ENCODE results near the gene CALHM5. TPM values are rescaled to one million over a fixed set of nuclear protein-coding genes. Genes with fewer than 3 reads are reported as not detected.

Gene CALHM5
- polyA plus RNA-seq, 6 donors from 2014 or later: not detected

DNA sequence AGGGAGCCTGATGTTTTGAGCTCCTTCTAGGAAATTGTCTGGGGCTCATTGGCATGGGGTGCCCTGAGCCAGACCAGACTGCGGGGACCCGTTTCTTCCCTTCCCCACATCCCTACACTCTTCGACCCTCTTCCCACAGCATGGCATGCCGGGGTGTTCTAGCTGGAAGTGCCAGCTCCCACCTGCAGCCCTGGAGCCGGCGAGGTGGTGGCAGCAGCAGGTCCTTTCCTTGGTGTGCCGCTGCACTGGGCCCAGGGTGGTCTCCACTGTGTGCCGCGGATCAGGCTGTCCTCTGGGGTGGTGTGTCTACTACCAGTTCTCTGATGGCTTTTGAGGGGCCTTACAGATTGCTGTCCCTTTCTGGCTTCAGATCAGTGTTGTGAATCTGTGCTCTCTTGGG, 52.4 kb downstream of the CALHM5 start:
- Mint-ChIP-seq H3K4me1 (peaks cover 1 to 4% (median 2%) of the 10 kb centered on the region in 3 donors), H3K9me3 (no peaks in the 10 kb centered on the region), H3K27ac (no peak overlapping the region), H3K27me3 (peaks cover 22 to 37% (median 26%) of the 10 kb centered on the region in 3 donors), H3K4me3 (peak overlapping the region in 2 of 8 donors; percentile 38 to 49), H3K36me3 (no peaks in the 10 kb centered on the region)
- ATAC-seq (ENCODE audit: low read depth in 2 of 2) (no peak), DNase-seq (no peak)

- H3K4me3 Mint-ChIP-seq: peak overlapping the region in 2 of 8 donors; percentile 38 to 49
- H3K4me1 Mint-ChIP-seq: peaks cover 5 to 7% (median 6%) of the 10 kb centered on the region in 3 donors
- no peak for DNase-seq
- H3K9me3 Mint-ChIP-seq: no peaks in the 10 kb centered on the region
- H3K27me3 Mint-ChIP-seq: peaks cover 22 to 37% (median 26%) of the 10 kb centered on the region in 3 donors
- no peak overlapping the region for H3K27ac Mint-ChIP-seq
- no peak for ATAC-seq (ENCODE audit: low read depth in 2 of 2)
- H3K36me3 Mint-ChIP-seq: no peaks in the 10 kb centered on the region
Measured at GRCh38 chr6:116564311-116564710, 52.9 kb downstream of the CALHM5 start.

- peak; percentile 3 for DNase-seq
- ATAC-seq (ENCODE audit: low read depth in 2 of 2): peak; percentile 52 to 61
- Mint-ChIP-seq H3K9me3 (no peaks in the 10 kb centered on the region), H3K4me1 (peaks cover 5 to 7% (median 6%) of the 10 kb centered on the region in 3 donors), H3K36me3 (no peaks in the 10 kb centered on the region), H3K27me3 (peaks cover 22 to 37% (median 26%) of the 10 kb centered on the region in 3 donors), H3K4me3 (peak overlapping the region in 7 of 8 donors; percentile 8 to 69 (median 40)), H3K27ac (no peak overlapping the region)
Measured at GRCh38 chr6:116564921-116565872, 53.8 kb downstream of the CALHM5 start.

DNA sequence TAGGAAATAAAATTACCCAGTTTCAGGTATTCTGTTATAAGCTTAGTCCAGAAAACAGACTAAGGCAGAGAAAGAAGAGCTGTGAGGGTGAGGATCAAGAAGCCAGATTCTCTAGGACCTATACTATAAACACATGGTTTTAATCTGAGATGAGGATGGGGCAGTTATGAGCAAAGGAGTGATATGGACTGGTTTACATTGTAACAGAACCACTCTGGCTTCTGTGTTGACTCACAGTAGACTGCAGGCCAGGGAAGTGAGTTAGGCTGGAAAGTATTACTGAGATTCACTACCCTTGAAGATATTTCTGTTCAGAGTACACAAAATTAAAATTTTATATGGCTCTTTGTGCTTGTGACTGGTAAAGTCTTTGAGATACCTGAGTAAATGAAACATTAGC, 56.7 kb downstream of the CALHM5 start:
- Mint-ChIP-seq H3K27me3 (peaks cover 9 to 26% (median 13%) of the 10 kb centered on the region in 3 donors), H3K27ac (no peak overlapping the region), H3K36me3 (no peaks in the 10 kb centered on the region), H3K9me3 (no peaks in the 10 kb centered on the region), H3K4me3 (peak overlapping the region in 1 of 8 donors; percentile 33), H3K4me1 (peaks cover 26 to 31% (median 31%) of the 10 kb centered on the region in 3 donors)
- DNase-seq (no peak), ATAC-seq (ENCODE audit: low read depth in 2 of 2) (no peak)

DNA sequence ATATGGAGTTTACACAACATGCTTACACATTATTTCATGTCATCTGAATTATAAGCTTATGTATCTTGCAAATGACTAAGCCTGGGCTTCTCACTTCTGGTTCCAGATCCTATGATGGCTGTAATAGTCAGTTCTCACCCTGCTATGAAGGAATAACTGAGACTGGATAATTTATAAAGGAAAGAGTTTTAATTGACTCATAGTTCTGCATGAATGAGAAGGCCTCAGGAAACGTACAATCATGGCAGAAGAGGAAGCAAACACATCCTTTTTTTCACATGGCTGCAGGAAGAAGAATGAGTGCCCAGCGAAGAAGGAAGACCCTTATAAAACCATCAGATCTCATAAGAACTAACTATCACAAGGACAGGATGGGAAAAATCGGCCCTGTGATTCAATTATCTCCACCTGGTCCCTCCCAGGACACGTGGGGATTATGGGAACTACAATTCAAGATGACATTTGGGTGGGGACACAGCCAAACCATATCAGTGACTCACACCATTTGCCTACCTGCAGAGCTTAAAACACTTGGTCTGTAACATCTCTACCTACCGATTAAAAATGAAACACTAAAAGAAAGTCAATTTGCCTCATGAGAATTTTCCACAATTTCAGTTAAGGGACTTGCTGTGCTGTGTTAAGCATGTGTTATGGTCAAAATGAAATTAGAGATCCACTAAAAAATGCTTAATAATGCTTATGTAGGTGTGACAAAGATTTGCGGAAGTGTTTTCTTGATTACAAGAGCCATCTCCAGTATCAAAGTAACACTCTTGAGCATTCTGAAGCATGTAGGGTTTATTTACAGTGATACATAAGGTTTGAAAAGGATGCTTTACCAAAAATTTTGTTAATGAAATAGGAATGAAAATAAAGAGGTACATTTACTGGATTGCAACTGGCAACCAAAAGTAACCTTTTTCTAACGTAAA, 57.6 kb downstream of the CALHM5 start:
- Mint-ChIP-seq H3K27ac (peak overlapping the region in 2 of 6 donors; percentile 6 to 16), H3K9me3 (no peaks in the 10 kb centered on the region), H3K27me3 (peaks cover 6 to 19% (median 7%) of the 10 kb centered on the region in 3 donors), H3K36me3 (peaks cover 1 to 2% of the 10 kb centered on the region in 2 donors), H3K4me3 (peak overlapping the region in 3 of 8 donors; percentile 44 to 98 (median 95)), H3K4me1 (peaks cover 31 to 37% (median 33%) of the 10 kb centered on the region in 3 donors)
- DNase-seq: no peak
- no peak for ATAC-seq (ENCODE audit: low read depth in 2 of 2)

DNA sequence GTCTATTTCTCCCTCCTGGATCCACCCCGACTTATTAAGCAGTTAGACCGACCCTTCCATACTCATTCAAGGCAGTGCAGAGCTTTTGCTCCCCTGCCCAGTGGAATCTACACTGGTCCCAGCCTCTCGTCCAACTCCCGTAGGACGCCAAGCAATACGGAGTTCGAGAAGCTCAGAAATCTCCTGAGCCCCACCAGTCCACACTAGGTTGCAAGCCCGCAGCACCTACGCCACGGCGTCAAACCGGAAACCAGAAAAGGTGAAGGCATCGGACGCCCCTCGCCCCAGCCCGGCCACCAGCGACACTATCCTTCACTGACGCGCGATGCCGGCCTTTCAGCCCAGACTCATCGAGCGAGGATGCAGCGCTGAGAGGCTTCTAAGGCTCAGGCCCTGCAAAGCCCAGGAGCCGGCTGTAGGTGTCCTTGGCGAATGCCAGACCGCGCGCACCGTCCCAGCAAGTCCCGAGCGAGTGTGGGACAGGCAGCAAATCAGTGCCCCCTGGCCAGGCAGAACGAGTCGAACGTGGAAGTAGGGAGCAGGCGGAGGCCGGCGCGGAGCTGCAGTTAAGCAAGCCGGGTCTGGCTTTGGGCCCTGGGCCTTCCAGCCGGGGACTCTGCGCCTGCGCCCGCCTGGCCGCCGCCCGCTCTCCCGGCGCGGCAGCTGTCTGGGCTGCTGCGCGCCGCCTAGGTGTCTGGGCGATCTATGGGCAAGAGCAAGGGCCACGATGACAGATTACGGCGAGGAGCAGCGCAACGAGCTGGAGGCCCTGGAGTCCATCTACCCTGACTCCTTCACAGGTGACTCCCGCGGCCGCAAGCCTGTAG, 59.6 kb downstream of the CALHM5 start, which contains the start of gene RWDD1:
RWDD1 (plus strand) TSS at position 649 of the 827 bp plus-strand sequence; CDS start at position 728, 79 bp downstream.
- H3K4me3 Mint-ChIP-seq: peak within 1 kb of the TSS; percentile 94 to 100 (median 98)
- ATAC-seq (ENCODE audit: low read depth in 2 of 2) (peak; percentile 85), DNase-seq (peak; percentile 99)
- H3K4me1 Mint-ChIP-seq: peaks cover 31 to 42% (median 40%) of the 10 kb centered on the region in 3 donors
- H3K27me3 Mint-ChIP-seq: peaks cover 0 to 4% (median 0%) of the 10 kb centered on the region in 3 donors
- H3K36me3 Mint-ChIP-seq: peaks cover 9 to 13% of the 10 kb centered on the region in 2 donors
- H3K27ac Mint-ChIP-seq: peak within 1 kb of the TSS; percentile 97 to 99 (median 99)
- H3K9me3 Mint-ChIP-seq: no peaks in the 10 kb centered on the region

DNA sequence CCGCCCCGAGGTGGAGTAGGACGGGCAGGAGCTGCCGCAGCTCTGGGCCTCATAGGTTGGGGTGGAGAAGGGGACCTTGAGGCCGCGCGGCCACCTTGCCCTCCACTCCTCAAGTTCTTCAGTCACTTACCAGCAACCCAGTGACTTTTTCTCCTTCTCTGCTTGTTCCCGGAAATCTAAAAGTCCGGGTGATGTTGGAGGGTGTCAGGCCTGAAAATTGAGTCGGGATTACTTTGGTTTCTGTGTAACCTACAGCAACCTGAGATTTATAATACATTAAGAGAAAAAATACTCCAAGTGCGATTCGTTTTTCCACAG, 60.2 kb downstream of the CALHM5 start:
- H3K4me1 Mint-ChIP-seq: peaks cover 31 to 44% (median 42%) of the 10 kb centered on the region in 3 donors
- peaks cover 0 to 3% (median 0%) of the 10 kb centered on the region in 3 donors for H3K27me3 Mint-ChIP-seq
- peaks cover 15 to 17% of the 10 kb centered on the region in 2 donors for H3K36me3 Mint-ChIP-seq
- H3K27ac Mint-ChIP-seq: peak overlapping the region; percentile 97 to 99 (median 98)
- DNase-seq: no peak
- no peak for ATAC-seq (ENCODE audit: low read depth in 2 of 2)
- peak overlapping the region; percentile 94 to 100 (median 98) for H3K4me3 Mint-ChIP-seq
- H3K9me3 Mint-ChIP-seq: no peaks in the 10 kb centered on the region

- H3K4me3 Mint-ChIP-seq: peak overlapping the region; percentile 94 to 100 (median 98)
- no peaks in the 10 kb centered on the region for H3K9me3 Mint-ChIP-seq
- no peak for ATAC-seq (ENCODE audit: low read depth in 2 of 2)
- DNase-seq: no peak
- H3K27me3 Mint-ChIP-seq: no peaks in the 10 kb centered on the region
- peaks cover 16 to 18% of the 10 kb centered on the region in 2 donors for H3K36me3 Mint-ChIP-seq
- H3K4me1 Mint-ChIP-seq: peaks cover 32 to 44% (median 42%) of the 10 kb centered on the region in 3 donors
- H3K27ac Mint-ChIP-seq: peak overlapping the region; percentile 97 to 99 (median 98)
Measured at GRCh38 chr6:116572162-116572561, 60.7 kb downstream of the CALHM5 start.

Other genes with a start within 250 kb of the CALHM5 start
- 10 to 100 TPM; 51.5 to 94.2 (median 68.1) TPM for gene TSPYL1, start 231.7 kb upstream of the CALHM5 start, polyA plus RNA-seq (ENCODE audit: low read depth in 6 of 6)
- 10 to 100 TPM in 5 of 6 donors, 1 to 10 TPM in 1; 6.9 to 28.5 (median 21.2) TPM for gene DSE, start 140.7 kb upstream of the CALHM5 start, polyA plus RNA-seq (ENCODE audit: low read depth in 6 of 6)
- 1,000 to 10,000 TPM in 1 of 6 donors, 100 to 1,000 TPM in 5; 687 to 1,118 (median 783) TPM for gene CALHM6, start 50.3 kb upstream of the CALHM5 start, polyA plus RNA-seq (ENCODE audit: low read depth in 6 of 6)
- gene TRAPPC3L, start 34.0 kb downstream of the CALHM5 start, polyA plus RNA-seq (ENCODE audit: low read depth in 6 of 6): under 1 TPM in 3 of 6 donors, not detected in 3; 0.24 to 0.84 (median 0.38) TPM
- gene CALHM4, start 42.1 kb downstream of the CALHM5 start, polyA plus RNA-seq (ENCODE audit: low read depth in 6 of 6): under 1 TPM in 1 of 6 donors, not detected in 5; 0.32 TPM
- gene RWDD1, start 59.9 kb downstream of the CALHM5 start, polyA plus RNA-seq (ENCODE audit: low read depth in 6 of 6): 10 to 100 TPM; 39.7 to 61.6 (median 49.7) TPM
- gene RSPH4A, start 104.8 kb downstream of the CALHM5 start, polyA plus RNA-seq (ENCODE audit: low read depth in 6 of 6): under 1 TPM in 2 of 6 donors, not detected in 4; 0.13 to 0.25 TPM
- 1 to 10 TPM; 5.8 to 9.2 (median 6.7) TPM for gene ZUP1, start 157.1 kb downstream of the CALHM5 start, polyA plus RNA-seq (ENCODE audit: low read depth in 6 of 6)
- 10 to 100 TPM; 15.7 to 20.6 (median 17.4) TPM for gene KPNA5, start 169.6 kb downstream of the CALHM5 start, polyA plus RNA-seq (ENCODE audit: low read depth in 6 of 6)